ENCODE data around the gene SQSTM1.

GRCh38 chr5:179872055-179872827, 51.5 kb downstream of the SQSTM1 start:
- TF ChIP-seq CTCF (IDR thresholded peaks at IDR 0.05) (no peak), CHD2 (IDR thresholded peaks at IDR 0.05; ENCODE audit: low read length, partially characterized antibody) (no peak), MAX (IDR thresholded peaks at IDR 0.05) (no peak), JUN (IDR thresholded peaks at IDR 0.05) (no peak), ZFP36 (IDR thresholded peaks at IDR 0.05; ENCODE audit: borderline replicate concordance, partially characterized antibody) (no peak), NR3C1 (IDR thresholded peaks at IDR 0.05) (no peak), BHLHE40 (IDR thresholded peaks at IDR 0.05; ENCODE audit: low read depth, low read length) (no peak), POLR2AphosphoS2 (conservative IDR thresholded peaks at IDR 0.05; ENCODE audit: low read length) (no peak), CBX8 (IDR thresholded peaks at IDR 0.05) (no peak), EP300 (IDR thresholded peaks at IDR 0.05) (no peak), RFX5 (IDR thresholded peaks at IDR 0.05) (no peak), MYC (IDR thresholded peaks at IDR 0.05; ENCODE audit: borderline replicate concordance, low read length) (no peak), RAD21 (conservative IDR thresholded peaks at IDR 0.05 in 1 of 2, IDR thresholded peaks at IDR 0.05 in 1 of 2) (no peak)
